ENCODE measurements around the gene TNFAIP1.

TNFAIP1 gene

DNA sequence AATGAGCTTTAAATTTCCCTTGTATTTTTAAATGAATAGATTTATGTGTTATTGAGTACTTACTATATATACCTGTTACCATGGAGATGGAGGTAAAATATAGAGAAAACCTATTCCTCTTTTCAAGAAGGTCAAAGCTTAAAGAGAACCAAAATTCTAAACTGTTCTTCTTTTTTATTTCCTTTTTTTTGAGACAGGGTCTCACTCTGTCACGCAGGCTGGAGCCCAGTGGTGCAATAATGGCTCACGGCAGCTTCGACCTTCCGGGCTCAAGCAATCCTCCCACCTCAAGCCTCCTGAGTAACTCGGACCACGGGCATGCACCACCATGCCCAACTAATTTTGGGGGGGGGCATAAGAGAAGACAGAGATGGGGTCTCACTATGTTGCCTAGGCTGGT is 41.6 kb upstream of the TNFAIP1 start:
- H3K27ac ChIP-seq: no peak overlapping the region
- H3K36me3 ChIP-seq: no peaks in the 10 kb centered on the region
- DNase-seq: no peak
- no peak overlapping the region for H3K4me3 ChIP-seq
- intact Hi-C loops (cut with DNase I; ENCODE audit: low total_unique reads): no loop called here
- H3K9me3 ChIP-seq: no peaks in the 10 kb centered on the region
- H3K27me3 ChIP-seq: peaks cover 0 to 10% of the 10 kb centered on the region in 2 donors
- no peaks in the 10 kb centered on the region for H3K4me1 ChIP-seq
- TF ChIP-seq, protein P1, sequence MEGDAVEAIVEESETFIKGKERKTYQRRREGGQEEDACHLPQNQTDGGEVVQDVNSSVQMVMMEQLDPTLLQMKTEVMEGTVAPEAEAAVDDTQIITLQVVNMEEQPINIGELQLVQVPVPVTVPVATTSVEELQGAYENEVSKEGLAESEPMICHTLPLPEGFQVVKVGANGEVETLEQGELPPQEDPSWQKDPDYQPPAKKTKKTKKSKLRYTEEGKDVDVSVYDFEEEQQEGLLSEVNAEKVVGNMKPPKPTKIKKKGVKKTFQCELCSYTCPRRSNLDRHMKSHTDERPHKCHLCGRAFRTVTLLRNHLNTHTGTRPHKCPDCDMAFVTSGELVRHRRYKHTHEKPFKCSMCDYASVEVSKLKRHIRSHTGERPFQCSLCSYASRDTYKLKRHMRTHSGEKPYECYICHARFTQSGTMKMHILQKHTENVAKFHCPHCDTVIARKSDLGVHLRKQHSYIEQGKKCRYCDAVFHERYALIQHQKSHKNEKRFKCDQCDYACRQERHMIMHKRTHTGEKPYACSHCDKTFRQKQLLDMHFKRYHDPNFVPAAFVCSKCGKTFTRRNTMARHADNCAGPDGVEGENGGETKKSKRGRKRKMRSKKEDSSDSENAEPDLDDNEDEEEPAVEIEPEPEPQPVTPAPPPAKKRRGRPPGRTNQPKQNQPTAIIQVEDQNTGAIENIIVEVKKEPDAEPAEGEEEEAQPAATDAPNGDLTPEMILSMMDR (IDR thresholded peaks at IDR 0.05): no peak

GRCh38 chr17:28295677-28296578 is 39.6 kb upstream of the TNFAIP1 start:
- H3K36me3 ChIP-seq: no peaks in the 10 kb centered on the region
- no peak overlapping the region for H3K4me3 ChIP-seq
- H3K4me1 ChIP-seq: no peaks in the 10 kb centered on the region
- H3K27ac ChIP-seq: no peak overlapping the region
- no peak for DNase-seq
- peaks cover 0 to 10% of the 10 kb centered on the region in 2 donors for H3K27me3 ChIP-seq
- intact Hi-C loops (cut with DNase I; ENCODE audit: low total_unique reads): no loop called here
- TF ChIP-seq, protein P1 (IDR thresholded peaks at IDR 0.05): no peak
- H3K9me3 ChIP-seq: no peaks in the 10 kb centered on the region

GRCh38 chr17:28298449-28298848 is 37.1 kb upstream of the TNFAIP1 start:
- Histone ChIP-seq H3K36me3 (no peaks in the 10 kb centered on the region), H3K4me1 (no peaks in the 10 kb centered on the region), H3K27ac (no peak overlapping the region), H3K9me3 (no peaks in the 10 kb centered on the region), H3K27me3 (peaks cover 0 to 6% of the 10 kb centered on the region in 2 donors), H3K4me3 (no peak overlapping the region)
- TF ChIP-seq, protein P1 (IDR thresholded peaks at IDR 0.05): no peak
- intact Hi-C loops (cut with DNase I; ENCODE audit: low total_unique reads): no loop called here
- no peak for DNase-seq

- no peak overlapping the region for H3K27ac ChIP-seq
- intact Hi-C loops (cut with DNase I; ENCODE audit: low total_unique reads): no loop called here
Measured at GRCh38 chr17:28306954-28307401, 28.6 kb upstream of the TNFAIP1 start.

GRCh38 chr17:28313841-28314240 is 21.7 kb upstream of the TNFAIP1 start:
- peaks cover 0 to 10% (median 8%) of the 10 kb centered on the region in 4 donors for H3K4me1 ChIP-seq
- no peaks in the 10 kb centered on the region for H3K36me3 ChIP-seq
- DNase-seq: no peak
- no peaks in the 10 kb centered on the region for H3K27me3 ChIP-seq
- H3K9me3 ChIP-seq: no peaks in the 10 kb centered on the region
- TF ChIP-seq, protein P1 (IDR thresholded peaks at IDR 0.05): no peak
- H3K4me3 ChIP-seq: no peak overlapping the region
- no peak overlapping the region for H3K27ac ChIP-seq
- intact Hi-C loops (cut with DNase I; ENCODE audit: low total_unique reads): no loop called here

More at GRCh38 chr17:28306954-28307401, 28.6 kb upstream of the TNFAIP1 start:
- Histone ChIP-seq H3K4me3 (no peak overlapping the region), H3K36me3 (no peaks in the 10 kb centered on the region), H3K27me3 (peaks cover 0 to 12% of the 10 kb centered on the region in 2 donors), H3K9me3 (no peaks in the 10 kb centered on the region), H3K4me1 (no peaks in the 10 kb centered on the region)
- TF ChIP-seq, protein P1 (IDR thresholded peaks at IDR 0.05): no peak
- no peak for DNase-seq

Measured in tibial artery (tissue), 4 donors.